Erythroblast (primary cell): Measurements from ENCODE around the gene C13orf42.

ENCODE experiments used
- GATA1 ChIP-seq: IDR thresholded peaks from 2 replicates; pipeline ENCODE4 v1.6.1; 2011; ENCODE audit warnings: low read depth, mild to moderate bottlenecking, control low read depth, low read length, moderate library complexity
- POLR2A ChIP-seq: IDR thresholded peaks from 2 replicates; pipeline ENCODE4 v1.6.1; 2011; ENCODE audit warnings: mild to moderate bottlenecking, low read length

DNA sequence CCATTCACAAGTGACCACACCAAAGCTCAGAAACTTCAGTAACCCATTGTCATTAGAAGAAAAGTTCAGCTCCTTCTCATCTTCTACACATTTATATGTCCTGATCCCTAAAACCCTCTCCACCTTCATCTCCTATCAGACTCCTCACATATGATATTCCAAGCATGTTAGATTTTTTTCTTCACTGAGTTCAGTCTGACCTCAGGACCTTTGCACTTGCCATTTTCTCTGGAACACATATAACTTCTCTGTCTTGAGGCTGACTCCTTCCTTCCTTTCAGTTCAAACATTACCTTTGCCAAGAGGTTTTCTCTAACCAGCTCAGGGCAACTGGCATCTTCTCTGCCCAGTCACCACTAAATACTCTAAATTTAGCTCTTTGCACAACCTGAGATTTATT, 54.1 kb downstream of the C13orf42 start:
- TF ChIP-seq POLR2A (no peak), GATA1 (no peak)
